Liver (tissue), 9 donors: Measurements from ENCODE around the gene GMDS. TPM values are rescaled to one million over a fixed set of nuclear protein-coding genes. Genes with fewer than 3 reads are reported as not detected.

Experiments
- DNase-seq: peaks from one replicate; pipeline ENCODE4 v3.0.0-alpha.2; 2017; ENCODE audit warnings: low spot score
- H3K27ac ChIP-seq, 2 donors: one replicate each; pipeline ENCODE4 v1.7.0; 2013; ENCODE audit warnings: inconsistent platforms in 2 of 2, low read length in 2 of 2, control low read depth in 1 of 2, low read depth in 1 of 2, mild to moderate bottlenecking in 1 of 2
- H3K27me3 ChIP-seq, 4 donors: one replicate each; pipeline versions ENCODE4 v1.6.1 to v1.7.0; 2013; ENCODE audit warnings: low read length in 3 of 4, inconsistent platforms in 1 of 4, mild to moderate bottlenecking in 1 of 4, moderate library complexity in 1 of 4; ENCODE audit not compliant: control insufficient read depth in 4 of 4, insufficient read depth in 4 of 4
- H3K36me3 ChIP-seq, 4 donors: one replicate each; pipeline versions ENCODE4 v1.6.1 to v1.7.0; 2013; ENCODE audit warnings: low read length in 3 of 4, mild to moderate bottlenecking in 3 of 4, low read depth in 1 of 4, moderate library complexity in 1 of 4; ENCODE audit not compliant: control insufficient read depth in 4 of 4, insufficient read depth in 3 of 4
- H3K4me1 ChIP-seq, 4 donors: one replicate each; pipeline versions ENCODE4 v1.6.1 to v1.7.0; 2013; ENCODE audit warnings: low read length in 3 of 4, mild to moderate bottlenecking in 3 of 4, moderate library complexity in 1 of 4; ENCODE audit not compliant: control insufficient read depth in 4 of 4, insufficient read depth in 4 of 4
- H3K4me3 ChIP-seq, 3 donors: one replicate each; pipeline versions ENCODE4 v1.6.1 to v1.7.0; 2013; ENCODE audit warnings: low read length in 3 of 3, control low read depth in 1 of 3, low read depth in 1 of 3, mild to moderate bottlenecking in 1 of 3
- H3K9ac ChIP-seq, 2 donors: one replicate each; pipeline ENCODE4 v1.7.0; 2013; ENCODE audit warnings: low read length in 2 of 2, mild to moderate bottlenecking in 2 of 2, moderate library complexity in 2 of 2, control low read depth in 1 of 2, low read depth in 1 of 2
- H3K9me3 ChIP-seq, 4 donors: one replicate each; pipeline versions ENCODE4 v1.6.1 to v1.7.0; 2013; ENCODE audit warnings: low read length in 3 of 4; ENCODE audit not compliant: control insufficient read depth in 4 of 4
- ATF3 ChIP-seq: IDR thresholded peaks from 2 replicates; pipeline ENCODE4 v1.6.1; 2016; ENCODE audit warnings: antibody characterized with exemption
- CTCF ChIP-seq: fragments of 150-350 bp; IDR thresholded peaks from 2 replicates; pipeline ENCODE4 v1.5.1; 2017; ENCODE audit warnings: improper control_type of control experiment, low read depth, low read length; ENCODE audit not compliant: missing input control
- EGR1 ChIP-seq, 2 donors: IDR thresholded peaks; 2 replicates each; pipeline ENCODE4 v1.6.1; 2016 to 2018; ENCODE audit warnings: antibody characterized with exemption in 2 of 2, low read depth in 2 of 2
- FOXA1 ChIP-seq: IDR thresholded peaks from 2 replicates; pipeline ENCODE4 v1.6.1; 2016; ENCODE audit warnings: antibody characterized with exemption
- FOXA2 ChIP-seq: IDR thresholded peaks from 2 replicates; pipeline ENCODE4 v1.6.1; 2016; ENCODE audit warnings: antibody characterized with exemption
- GABPA ChIP-seq, 2 donors: IDR thresholded peaks in 1 of 2; conservative IDR thresholded peaks in 1 of 2; 2 replicates each; pipeline ENCODE4 v1.6.1; 2016; ENCODE audit warnings: antibody characterized with exemption in 2 of 2, mild to moderate bottlenecking in 1 of 2, moderate library complexity in 1 of 2
- HNF4A ChIP-seq, 2 donors: conservative IDR thresholded peaks; 2 replicates each; pipeline ENCODE4 v1.6.1; 2016; ENCODE audit warnings: antibody characterized with exemption in 2 of 2, mild to moderate bottlenecking in 2 of 2
- HNF4G ChIP-seq: IDR thresholded peaks from 2 replicates; pipeline ENCODE4 v1.6.1; 2016; ENCODE audit warnings: antibody characterized with exemption
- JUND ChIP-seq, 2 donors: IDR thresholded peaks; 2 replicates each; pipeline ENCODE4 v1.6.1; 2016; ENCODE audit warnings: antibody characterized with exemption in 2 of 2
- NR2F2 ChIP-seq: IDR thresholded peaks from 2 replicates; pipeline ENCODE4 v1.6.1; 2016; ENCODE audit warnings: antibody characterized with exemption
- RAD21 ChIP-seq, 2 donors: IDR thresholded peaks; 2 replicates each; pipeline ENCODE4 v1.6.1; 2016; ENCODE audit warnings: antibody characterized with exemption in 2 of 2, mild to moderate bottlenecking in 2 of 2
- REST ChIP-seq: IDR thresholded peaks from 2 replicates; pipeline ENCODE4 v1.6.1; 2016; ENCODE audit warnings: antibody characterized with exemption, mild to moderate bottlenecking
- RXRA ChIP-seq, 2 donors: IDR thresholded peaks; 2 replicates each; pipeline ENCODE4 v1.6.1; 2017 to 2018; ENCODE audit warnings: antibody characterized with exemption in 2 of 2, mild to moderate bottlenecking in 1 of 2
- SP1 ChIP-seq: IDR thresholded peaks from 2 replicates; pipeline ENCODE4 v1.6.1; 2018; ENCODE audit warnings: antibody characterized with exemption, mild to moderate bottlenecking
- TAF1 ChIP-seq: conservative IDR thresholded peaks from 2 replicates; pipeline ENCODE4 v1.6.1; 2016; ENCODE audit warnings: antibody characterized with exemption, mild to moderate bottlenecking
- YY1 ChIP-seq: IDR thresholded peaks from 2 replicates; pipeline ENCODE4 v1.6.1; 2016; ENCODE audit warnings: antibody characterized with exemption, mild to moderate bottlenecking
- WGBS: extraction: QIAGEN DNeasy Blood & Tissue Kit; methylation state at CpG from one replicate; pipeline ENCODE4 v1.1.7; 2013; 5-methylcytosine and 5-hydroxymethylcytosine counted together
- polyA plus RNA-seq, 2 donors: library from polyadenylated mRNA; stranded (reverse) in 1 of 2; unstranded in 1 of 2; fragments of 200-250 nt in 1 of 2; fragments of >200 nt in 1 of 2; fragmentation: Nextera tagmentation in 1 of 2; extraction: Ambion mirVana in 1 of 2; gene quantifications; one replicate each; pipeline versions ENCODE4 v1.2.1 to v1.2.3, GENCODE V29; 2013 to 2015
- total RNA-seq, 2 donors: library from RNA; depleted of rRNA; stranded (reverse); fragments of >200 nt; gene quantifications; one replicate each; pipeline ENCODE4 v1.2.3, GENCODE V29; 2014
- TF ChIP-seq, protein P1 (sequence below): IDR thresholded peaks from 2 replicates; pipeline ENCODE4 v1.6.1; 2016; ENCODE audit warnings: antibody characterized with exemption
- TF ChIP-seq, protein P2 (sequence below): IDR thresholded peaks from 2 replicates; pipeline ENCODE4 v1.6.1; 2016; ENCODE audit warnings: antibody characterized with exemption
- donor health status: healthy.
- donor health status: healthy.
- donor health status: healthy.
- donor health status: healthy.
- donor health status: healthy.

GMDS gene
- total and polyA plus RNA-seq, 4 donors: 3.5 to 15.6 (median 13.0) TPM

- H3K9me3 ChIP-seq: peaks cover 0 to 3% (median 0%) of the 10 kb centered on the region in 4 donors
- H3K9ac ChIP-seq: no peak overlapping the region
- no peak overlapping the region for H3K27ac ChIP-seq
- H3K36me3 ChIP-seq: no peaks in the 10 kb centered on the region
- TF ChIP-seq TAF1: no peak
- no peak for TF ChIP-seq JUND (IDR thresholded peaks at IDR 0.05)
- TF ChIP-seq, protein P1, sequence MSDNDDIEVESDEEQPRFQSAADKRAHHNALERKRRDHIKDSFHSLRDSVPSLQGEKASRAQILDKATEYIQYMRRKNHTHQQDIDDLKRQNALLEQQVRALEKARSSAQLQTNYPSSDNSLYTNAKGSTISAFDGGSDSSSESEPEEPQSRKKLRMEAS: no peak
- no peak for TF ChIP-seq FOXA1
- TF ChIP-seq REST: no peak
- TF ChIP-seq, protein P2, sequence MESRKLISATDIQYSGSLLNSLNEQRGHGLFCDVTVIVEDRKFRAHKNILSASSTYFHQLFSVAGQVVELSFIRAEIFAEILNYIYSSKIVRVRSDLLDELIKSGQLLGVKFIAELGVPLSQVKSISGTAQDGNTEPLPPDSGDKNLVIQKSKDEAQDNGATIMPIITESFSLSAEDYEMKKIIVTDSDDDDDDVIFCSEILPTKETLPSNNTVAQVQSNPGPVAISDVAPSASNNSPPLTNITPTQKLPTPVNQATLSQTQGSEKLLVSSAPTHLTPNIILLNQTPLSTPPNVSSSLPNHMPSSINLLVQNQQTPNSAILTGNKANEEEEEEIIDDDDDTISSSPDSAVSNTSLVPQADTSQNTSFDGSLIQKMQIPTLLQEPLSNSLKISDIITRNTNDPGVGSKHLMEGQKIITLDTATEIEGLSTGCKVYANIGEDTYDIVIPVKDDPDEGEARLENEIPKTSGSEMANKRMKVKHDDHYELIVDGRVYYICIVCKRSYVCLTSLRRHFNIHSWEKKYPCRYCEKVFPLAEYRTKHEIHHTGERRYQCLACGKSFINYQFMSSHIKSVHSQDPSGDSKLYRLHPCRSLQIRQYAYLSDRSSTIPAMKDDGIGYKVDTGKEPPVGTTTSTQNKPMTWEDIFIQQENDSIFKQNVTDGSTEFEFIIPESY: no peak
- TF ChIP-seq NR2F2: no peak
- TF ChIP-seq RXRA (IDR thresholded peaks at IDR 0.05): no peak
- TF ChIP-seq YY1: no peak
- no peak for TF ChIP-seq FOXA2
- TF ChIP-seq RAD21 (IDR thresholded peaks at IDR 0.05): no peak
- TF ChIP-seq EGR1 (IDR thresholded peaks at IDR 0.05; ENCODE audit: low read depth in 2 of 2): no peak
- no peak for TF ChIP-seq GABPA (IDR thresholded peaks at IDR 0.05 in 1 of 2, conservative IDR thresholded peaks at IDR 0.05 in 1 of 2)
- no peak for TF ChIP-seq HNF4G
- TF ChIP-seq HNF4A (conservative IDR thresholded peaks at IDR 0.05): no peak
- TF ChIP-seq ATF3: no peak
- no peak for TF ChIP-seq SP1
- no peak for TF ChIP-seq CTCF
- WGBS: 77% methylated on average over 9 of the region's 9 CpGs
- DNase-seq: no peak
- no peak overlapping the region for H3K4me3 ChIP-seq
- no peaks in the 10 kb centered on the region for H3K4me1 ChIP-seq
- no peaks in the 10 kb centered on the region for H3K27me3 ChIP-seq
Observed at GRCh38 chr6:1576166-1576565, 669.2 kb downstream of the GMDS start.
